ENCODE results near the gene SPTBN5.

DNA sequence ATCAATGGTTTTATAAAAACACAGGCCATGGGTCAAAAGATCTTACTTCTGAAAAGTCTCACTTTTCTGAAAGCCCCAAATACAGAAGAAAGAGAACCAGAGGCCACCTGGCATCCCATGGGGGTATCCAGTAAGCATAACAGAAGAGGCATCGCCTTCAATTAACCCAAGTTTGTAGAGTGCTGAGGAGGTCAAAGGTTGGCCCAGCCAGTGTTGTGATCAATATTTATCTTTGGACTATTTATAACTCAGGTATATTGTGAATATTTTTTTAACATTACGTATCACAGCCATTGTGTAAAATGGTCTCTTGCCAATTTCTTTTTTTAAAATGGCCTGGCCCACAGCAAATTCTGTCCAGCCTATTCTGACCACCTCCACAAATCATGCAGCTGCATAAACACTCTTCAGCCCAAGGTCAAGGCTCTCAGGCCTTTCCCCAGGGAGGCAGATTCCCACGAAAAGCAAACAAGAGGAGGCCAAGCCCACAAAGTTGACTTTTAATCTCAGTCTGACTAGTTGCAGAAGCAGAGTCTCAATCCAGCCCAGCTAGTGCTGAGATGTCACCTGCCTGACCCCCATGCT is 26.2 kb upstream of the SPTBN5 start:
- no peak for TF ChIP-seq POLR2AphosphoS5 (IDR thresholded peaks at IDR 0.05; ENCODE audit: low read depth, low read length)
- TF ChIP-seq POLR2A (IDR thresholded peaks at IDR 0.05; ENCODE audit: low read depth, low read length) = no peak
